ENCODE data around the gene PLCB4. TPM values are rescaled to one million over a fixed set of nuclear protein-coding genes. Genes with fewer than 3 reads are reported as not detected.

PLCB4 gene
- total RNA-seq, 1 donor from 2014 or later: 1.6 TPM

DNA sequence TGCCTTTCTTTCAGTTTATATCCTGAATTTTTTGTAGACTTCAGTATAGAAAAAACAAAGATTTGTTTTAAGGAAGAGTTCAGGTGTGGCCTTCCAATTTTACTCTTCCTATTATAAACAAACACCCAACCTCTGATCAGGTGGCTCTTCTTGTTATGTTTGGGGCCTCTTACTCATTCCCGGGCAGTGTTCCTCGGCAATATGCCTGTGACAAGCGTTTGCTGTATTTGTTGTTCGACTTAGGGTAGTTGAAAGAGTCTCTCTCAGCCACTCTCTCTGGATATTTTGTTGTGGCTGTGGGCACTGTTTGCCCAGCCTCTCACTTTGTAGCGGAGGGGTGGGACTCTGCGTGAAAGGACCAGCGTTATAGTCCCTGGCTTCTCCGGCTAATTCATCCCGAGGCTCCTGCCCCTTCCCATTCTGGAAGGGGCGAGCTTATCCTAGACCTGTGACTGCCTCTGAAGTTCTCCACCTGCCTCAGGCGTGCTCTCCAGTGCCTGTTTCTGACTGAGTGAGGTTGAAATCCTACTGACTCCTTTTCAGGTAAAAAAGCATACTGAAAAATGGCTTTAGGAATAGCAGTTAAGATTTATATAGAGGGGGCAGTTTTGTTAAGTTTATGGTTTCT is 97.4 kb downstream of the PLCB4 start:
- Histone ChIP-seq H3K27me3 (ENCODE audit: control insufficient read depth, insufficient read depth, low read length) (no peaks in the 10 kb centered on the region), H3K36me3 (ENCODE audit: control insufficient read depth, insufficient read depth, low read length) (no peaks in the 10 kb centered on the region), H3K4me3 (ENCODE audit: low read depth, low read length) (no peak overlapping the region)
- DNase-seq (ENCODE audit: low read depth): peak; percentile 9
- TF ChIP-seq, protein P1, sequence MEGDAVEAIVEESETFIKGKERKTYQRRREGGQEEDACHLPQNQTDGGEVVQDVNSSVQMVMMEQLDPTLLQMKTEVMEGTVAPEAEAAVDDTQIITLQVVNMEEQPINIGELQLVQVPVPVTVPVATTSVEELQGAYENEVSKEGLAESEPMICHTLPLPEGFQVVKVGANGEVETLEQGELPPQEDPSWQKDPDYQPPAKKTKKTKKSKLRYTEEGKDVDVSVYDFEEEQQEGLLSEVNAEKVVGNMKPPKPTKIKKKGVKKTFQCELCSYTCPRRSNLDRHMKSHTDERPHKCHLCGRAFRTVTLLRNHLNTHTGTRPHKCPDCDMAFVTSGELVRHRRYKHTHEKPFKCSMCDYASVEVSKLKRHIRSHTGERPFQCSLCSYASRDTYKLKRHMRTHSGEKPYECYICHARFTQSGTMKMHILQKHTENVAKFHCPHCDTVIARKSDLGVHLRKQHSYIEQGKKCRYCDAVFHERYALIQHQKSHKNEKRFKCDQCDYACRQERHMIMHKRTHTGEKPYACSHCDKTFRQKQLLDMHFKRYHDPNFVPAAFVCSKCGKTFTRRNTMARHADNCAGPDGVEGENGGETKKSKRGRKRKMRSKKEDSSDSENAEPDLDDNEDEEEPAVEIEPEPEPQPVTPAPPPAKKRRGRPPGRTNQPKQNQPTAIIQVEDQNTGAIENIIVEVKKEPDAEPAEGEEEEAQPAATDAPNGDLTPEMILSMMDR (IDR thresholded peaks at IDR 0.05; ENCODE audit: insufficient read depth, low read length, severe bottlenecking): no peak
- no peak for FAIRE-seq

DNA sequence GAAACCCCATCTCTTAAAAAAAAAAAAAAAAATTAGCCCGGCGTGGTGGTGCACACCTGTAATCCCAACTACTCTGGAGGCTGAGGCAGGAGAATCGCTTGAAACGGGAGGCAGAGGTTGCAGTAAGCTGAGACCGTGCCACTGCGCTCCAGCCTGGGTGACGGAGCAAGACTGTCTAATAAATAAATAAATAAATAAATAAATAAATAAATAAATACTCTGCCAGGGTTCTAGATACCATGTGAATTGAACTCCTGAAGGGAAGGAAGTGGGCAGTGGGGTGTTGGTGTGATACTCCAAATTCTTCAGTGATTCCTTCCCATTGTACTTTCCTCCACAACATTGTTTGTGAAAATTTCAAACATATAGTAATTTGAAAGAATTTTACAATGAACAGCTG is 100.5 kb downstream of the PLCB4 start:
- no peaks in the 10 kb centered on the region for H3K36me3 ChIP-seq (ENCODE audit: control insufficient read depth, insufficient read depth, low read length)
- no peak for FAIRE-seq
- TF ChIP-seq, protein P1 (IDR thresholded peaks at IDR 0.05; ENCODE audit: insufficient read depth, low read length, severe bottlenecking): no peak
- DNase-seq (ENCODE audit: low read depth): no peak
- H3K27me3 ChIP-seq (ENCODE audit: control insufficient read depth, insufficient read depth, low read length): no peaks in the 10 kb centered on the region
- no peak overlapping the region for H3K4me3 ChIP-seq (ENCODE audit: low read depth, low read length)

DNA sequence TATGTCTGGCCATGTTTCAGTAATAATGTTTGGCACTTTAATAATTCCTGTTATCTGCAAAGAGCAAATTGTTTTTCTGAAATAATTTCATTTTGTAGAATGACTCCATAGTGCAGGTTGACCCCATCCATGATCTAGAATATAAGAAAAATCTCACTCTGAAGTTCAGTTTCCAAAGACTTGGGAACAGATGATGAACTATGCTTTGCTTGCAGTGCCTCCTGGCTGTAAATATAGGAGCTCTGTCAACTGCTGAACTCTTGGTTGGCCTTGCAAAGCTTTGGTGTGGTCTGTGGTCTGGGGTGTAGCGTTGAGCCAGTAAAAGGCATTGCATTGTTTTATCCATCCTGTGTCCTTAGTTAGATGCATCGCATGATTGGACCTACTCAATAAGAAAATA is 104.0 kb downstream of the PLCB4 start:
- TF ChIP-seq, protein P1 (IDR thresholded peaks at IDR 0.05; ENCODE audit: insufficient read depth, low read length, severe bottlenecking): peak; percentile 34
- FAIRE-seq: no peak
- H3K4me3 ChIP-seq (ENCODE audit: low read depth, low read length): no peak overlapping the region
- H3K27me3 ChIP-seq (ENCODE audit: control insufficient read depth, insufficient read depth, low read length): no peaks in the 10 kb centered on the region
- no peaks in the 10 kb centered on the region for H3K36me3 ChIP-seq (ENCODE audit: control insufficient read depth, insufficient read depth, low read length)
- DNase-seq (ENCODE audit: low read depth): no peak

DNA sequence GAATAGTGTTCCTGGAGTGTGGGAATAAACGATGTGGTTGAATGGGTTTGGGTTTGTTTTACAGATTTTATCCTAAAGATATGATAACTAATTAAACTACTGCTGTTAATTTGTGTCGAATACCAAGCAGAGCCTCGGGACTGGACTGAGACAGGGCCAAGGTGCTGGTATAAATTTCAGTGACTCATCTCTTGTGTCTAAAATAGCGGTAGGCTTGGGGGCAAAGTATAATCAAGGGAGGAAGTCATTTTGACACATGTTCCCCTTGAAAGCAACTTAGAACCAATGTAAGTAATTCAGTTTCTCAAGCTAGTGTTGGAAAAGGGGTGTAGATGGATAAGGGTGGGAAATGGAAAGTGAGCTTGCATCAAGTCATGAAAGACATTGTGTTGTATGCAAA is 108.4 kb downstream of the PLCB4 start:
- no peaks in the 10 kb centered on the region for H3K27me3 ChIP-seq (ENCODE audit: control insufficient read depth, insufficient read depth, low read length)
- H3K36me3 ChIP-seq (ENCODE audit: control insufficient read depth, insufficient read depth, low read length): no peaks in the 10 kb centered on the region
- FAIRE-seq (no peak), DNase-seq (ENCODE audit: low read depth) (no peak)
- TF ChIP-seq, protein P1 (IDR thresholded peaks at IDR 0.05; ENCODE audit: insufficient read depth, low read length, severe bottlenecking): no peak
- H3K4me3 ChIP-seq (ENCODE audit: low read depth, low read length): no peak overlapping the region

DNA sequence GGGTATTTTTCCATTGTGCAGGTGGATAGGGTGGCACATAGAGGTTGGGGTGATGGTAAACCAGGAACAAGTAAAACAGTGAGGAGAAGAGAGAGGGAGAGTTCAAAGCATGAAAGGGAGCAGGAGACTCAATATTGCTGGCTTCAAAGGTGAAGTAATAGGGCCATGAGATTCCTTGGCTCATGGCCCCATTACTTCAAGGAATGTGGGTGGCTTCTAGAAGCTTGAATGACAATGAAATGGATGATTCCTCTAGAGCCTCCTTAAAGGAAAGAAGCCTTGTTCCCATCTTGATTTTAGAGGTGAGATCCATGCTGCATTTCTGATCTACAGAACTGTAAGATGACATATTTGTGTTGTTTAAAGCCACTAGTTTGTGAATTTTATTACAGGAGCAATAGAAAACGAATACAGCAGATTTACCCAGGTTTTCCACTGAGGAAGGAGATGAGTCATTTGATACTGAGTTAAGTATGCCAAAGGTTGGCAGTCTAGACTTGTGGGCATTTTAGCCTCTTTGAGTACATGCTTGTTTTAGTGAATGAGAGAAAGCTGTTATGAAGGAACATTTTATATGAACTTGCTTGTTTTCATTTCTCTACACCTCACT is 110.4 kb downstream of the PLCB4 start:
- DNase-seq (ENCODE audit: low read depth) (peak; percentile 71), FAIRE-seq (no peak)
- no peaks in the 10 kb centered on the region for H3K27me3 ChIP-seq (ENCODE audit: control insufficient read depth, insufficient read depth, low read length)
- no peak overlapping the region for H3K4me3 ChIP-seq (ENCODE audit: low read depth, low read length)
- TF ChIP-seq, protein P1 (IDR thresholded peaks at IDR 0.05; ENCODE audit: insufficient read depth, low read length, severe bottlenecking): no peak
- no peaks in the 10 kb centered on the region for H3K36me3 ChIP-seq (ENCODE audit: control insufficient read depth, insufficient read depth, low read length)

DNA sequence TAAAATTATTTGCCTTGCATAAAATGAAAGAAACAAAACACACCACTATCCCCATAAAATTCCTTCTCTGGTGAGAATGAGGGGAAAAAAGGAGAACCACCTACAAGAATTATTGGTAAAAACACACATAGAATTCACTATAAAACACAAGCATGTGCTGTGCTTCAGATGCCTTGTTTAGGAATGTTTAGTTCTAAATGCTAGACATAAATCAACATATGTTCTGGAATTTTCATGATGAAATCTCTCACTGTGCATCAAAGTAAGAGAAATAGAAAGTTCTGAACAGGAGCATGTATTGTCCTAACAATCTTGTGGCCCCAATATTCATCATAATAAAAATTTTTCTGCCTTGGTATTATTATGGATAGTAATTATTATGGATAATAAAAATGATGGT is 111.0 kb downstream of the PLCB4 start:
- FAIRE-seq (no peak), DNase-seq (ENCODE audit: low read depth) (no peak)
- H3K27me3 ChIP-seq (ENCODE audit: control insufficient read depth, insufficient read depth, low read length): no peaks in the 10 kb centered on the region
- H3K36me3 ChIP-seq (ENCODE audit: control insufficient read depth, insufficient read depth, low read length): no peaks in the 10 kb centered on the region
- H3K4me3 ChIP-seq (ENCODE audit: low read depth, low read length): no peak overlapping the region
- TF ChIP-seq, protein P1 (IDR thresholded peaks at IDR 0.05; ENCODE audit: insufficient read depth, low read length, severe bottlenecking): no peak
